Activated naive CD4-positive, alpha-beta T cell treated with anti-CD3 and anti-CD28 coated beads, Interleukin-2, amount 50 U/mL, for 24 hours (primary cell): ENCODE results near the gene MAP3K5.
A peak's percentile ranks its signal among the peaks of the same experiment; 100 is the strongest.

Source experiments
- H3K27ac Mint-ChIP-seq: one replicate; pipeline ENCODE4 v1.8.0; 2021; ENCODE audit warnings: mild to moderate bottlenecking, mixed read lengths
- H3K27me3 Mint-ChIP-seq: one replicate; pipeline ENCODE4 v1.8.0; 2021; ENCODE audit warnings: mixed read lengths
- H3K36me3 Mint-ChIP-seq: one replicate; pipeline ENCODE4 v1.8.0; 2021; ENCODE audit warnings: mixed read lengths
- H3K4me1 Mint-ChIP-seq: one replicate; pipeline ENCODE4 v1.8.0; 2021; ENCODE audit warnings: mixed read lengths
- H3K4me3 Mint-ChIP-seq: one replicate; pipeline ENCODE4 v1.8.0; 2021; ENCODE audit warnings: mild to moderate bottlenecking, mixed read lengths
- H3K9me3 Mint-ChIP-seq: one replicate; pipeline ENCODE4 v1.8.0; 2021; ENCODE audit warnings: mixed read lengths

MAP3K5 gene

GRCh38 chr6:136526196-136526930 lies 265.9 kb downstream of the MAP3K5 start:
- no peaks in the 10 kb centered on the region for H3K36me3 Mint-ChIP-seq
- H3K27me3 Mint-ChIP-seq = peaks cover 12% of the 10 kb centered on the region
- H3K4me1 Mint-ChIP-seq = peaks cover 16% of the 10 kb centered on the region
- peak overlapping the region; percentile 65 for H3K27ac Mint-ChIP-seq
- no peaks in the 10 kb centered on the region for H3K9me3 Mint-ChIP-seq
- H3K4me3 Mint-ChIP-seq = peak overlapping the region; percentile 41

GRCh38 chr6:136525586-136526195 lies 266.6 kb downstream of the MAP3K5 start:
- peaks cover 16% of the 10 kb centered on the region for H3K4me1 Mint-ChIP-seq
- H3K9me3 Mint-ChIP-seq = no peaks in the 10 kb centered on the region
- peak overlapping the region; percentile 41 for H3K4me3 Mint-ChIP-seq
- H3K27ac Mint-ChIP-seq = no peak overlapping the region
- no peaks in the 10 kb centered on the region for H3K36me3 Mint-ChIP-seq
- peaks cover 8% of the 10 kb centered on the region for H3K27me3 Mint-ChIP-seq

- H3K27ac Mint-ChIP-seq = no peak overlapping the region
- H3K36me3 Mint-ChIP-seq = no peaks in the 10 kb centered on the region
- no peak overlapping the region for H3K4me3 Mint-ChIP-seq
- H3K27me3 Mint-ChIP-seq = peaks cover 8% of the 10 kb centered on the region
- peaks cover 16% of the 10 kb centered on the region for H3K4me1 Mint-ChIP-seq
- H3K9me3 Mint-ChIP-seq = no peaks in the 10 kb centered on the region
These were observed 267.3 kb downstream of the MAP3K5 start for GRCh38 chr6:136524936-136525413.

GRCh38 chr6:136524339-136524935 lies 267.8 kb downstream of the MAP3K5 start:
- H3K36me3 Mint-ChIP-seq = no peaks in the 10 kb centered on the region

GRCh38 chr6:136523196-136523595 lies 269.1 kb downstream of the MAP3K5 start:
- Mint-ChIP-seq H3K36me3 (no peaks in the 10 kb centered on the region), H3K27me3 (peaks cover 6% of the 10 kb centered on the region), H3K9me3 (no peaks in the 10 kb centered on the region), H3K27ac (no peak overlapping the region), H3K4me1 (peaks cover 16% of the 10 kb centered on the region), H3K4me3 (no peak overlapping the region)

More at GRCh38 chr6:136524339-136524935, 267.8 kb downstream of the MAP3K5 start:
- Mint-ChIP-seq H3K9me3 (no peaks in the 10 kb centered on the region), H3K4me1 (peaks cover 16% of the 10 kb centered on the region), H3K27ac (no peak overlapping the region), H3K4me3 (no peak overlapping the region), H3K27me3 (peaks cover 6% of the 10 kb centered on the region)

GRCh38 chr6:136522636-136523035 lies 269.6 kb downstream of the MAP3K5 start:
- Mint-ChIP-seq H3K4me3 (no peak overlapping the region), H3K36me3 (no peaks in the 10 kb centered on the region), H3K9me3 (no peaks in the 10 kb centered on the region), H3K27me3 (peaks cover 6% of the 10 kb centered on the region), H3K4me1 (peaks cover 16% of the 10 kb centered on the region), H3K27ac (no peak overlapping the region)

- Mint-ChIP-seq H3K27me3 (peaks cover 5% of the 10 kb centered on the region), H3K4me1 (peaks cover 16% of the 10 kb centered on the region)
These were observed 270.4 kb downstream of the MAP3K5 start for GRCh38 chr6:136521911-136522310.

GRCh38 chr6:136521427-136521826 lies 270.9 kb downstream of the MAP3K5 start:
- Mint-ChIP-seq H3K4me3 (no peak overlapping the region), H3K27me3 (peaks cover 3% of the 10 kb centered on the region), H3K9me3 (no peaks in the 10 kb centered on the region), H3K27ac (no peak overlapping the region), H3K4me1 (peaks cover 12% of the 10 kb centered on the region), H3K36me3 (no peaks in the 10 kb centered on the region)

More at GRCh38 chr6:136521911-136522310, 270.4 kb downstream of the MAP3K5 start:
- H3K4me3 Mint-ChIP-seq = no peak overlapping the region
- H3K36me3 Mint-ChIP-seq = no peaks in the 10 kb centered on the region
- no peak overlapping the region for H3K27ac Mint-ChIP-seq
- H3K9me3 Mint-ChIP-seq = no peaks in the 10 kb centered on the region

GRCh38 chr6:136520517-136520916 lies 271.8 kb downstream of the MAP3K5 start:
- no peaks in the 10 kb centered on the region for H3K27me3 Mint-ChIP-seq
- no peak overlapping the region for H3K27ac Mint-ChIP-seq
- H3K36me3 Mint-ChIP-seq = no peaks in the 10 kb centered on the region
- H3K9me3 Mint-ChIP-seq = no peaks in the 10 kb centered on the region
- H3K4me1 Mint-ChIP-seq = peaks cover 5% of the 10 kb centered on the region
- H3K4me3 Mint-ChIP-seq = no peak overlapping the region

- no peaks in the 10 kb centered on the region for H3K36me3 Mint-ChIP-seq
- H3K9me3 Mint-ChIP-seq = no peaks in the 10 kb centered on the region
- H3K4me1 Mint-ChIP-seq = no peaks in the 10 kb centered on the region
- peaks cover 1% of the 10 kb centered on the region for H3K27me3 Mint-ChIP-seq
- H3K27ac Mint-ChIP-seq = no peak overlapping the region
- no peak overlapping the region for H3K4me3 Mint-ChIP-seq
These were observed 274.7 kb downstream of the MAP3K5 start for GRCh38 chr6:136517582-136517981.

GRCh38 chr6:136517002-136517401 lies 275.3 kb downstream of the MAP3K5 start:
- H3K9me3 Mint-ChIP-seq = no peaks in the 10 kb centered on the region
- no peak overlapping the region for H3K27ac Mint-ChIP-seq
- no peaks in the 10 kb centered on the region for H3K4me1 Mint-ChIP-seq
- no peak overlapping the region for H3K4me3 Mint-ChIP-seq
- no peaks in the 10 kb centered on the region for H3K36me3 Mint-ChIP-seq
- H3K27me3 Mint-ChIP-seq = peaks cover 1% of the 10 kb centered on the region

GRCh38 chr6:136514591-136514990 lies 277.7 kb downstream of the MAP3K5 start:
- H3K4me1 Mint-ChIP-seq = peaks cover 19% of the 10 kb centered on the region

GRCh38 chr6:136511926-136512325 lies 280.4 kb downstream of the MAP3K5 start:
- Mint-ChIP-seq H3K9me3 (no peaks in the 10 kb centered on the region), H3K36me3 (no peaks in the 10 kb centered on the region), H3K4me1 (peaks cover 25% of the 10 kb centered on the region), H3K27ac (no peak overlapping the region), H3K27me3 (peaks cover 1% of the 10 kb centered on the region), H3K4me3 (no peak overlapping the region)

More at GRCh38 chr6:136514591-136514990, 277.7 kb downstream of the MAP3K5 start:
- Mint-ChIP-seq H3K36me3 (no peaks in the 10 kb centered on the region), H3K9me3 (no peaks in the 10 kb centered on the region), H3K4me3 (no peak overlapping the region), H3K27me3 (peaks cover 1% of the 10 kb centered on the region), H3K27ac (no peak overlapping the region)

- no peak overlapping the region for H3K27ac Mint-ChIP-seq
- H3K9me3 Mint-ChIP-seq = no peaks in the 10 kb centered on the region
- peaks cover 1% of the 10 kb centered on the region for H3K27me3 Mint-ChIP-seq
- peaks cover 25% of the 10 kb centered on the region for H3K4me1 Mint-ChIP-seq
- no peak overlapping the region for H3K4me3 Mint-ChIP-seq
- H3K36me3 Mint-ChIP-seq = no peaks in the 10 kb centered on the region
These were observed 280.9 kb downstream of the MAP3K5 start for GRCh38 chr6:136511397-136511796.

GRCh38 chr6:136510782-136511181 lies 281.5 kb downstream of the MAP3K5 start:
- Mint-ChIP-seq H3K27me3 (peaks cover 1% of the 10 kb centered on the region), H3K36me3 (no peaks in the 10 kb centered on the region), H3K9me3 (no peaks in the 10 kb centered on the region), H3K4me3 (no peak overlapping the region), H3K27ac (peak overlapping the region; percentile 80), H3K4me1 (peaks cover 25% of the 10 kb centered on the region)

- Mint-ChIP-seq H3K4me1 (peaks cover 25% of the 10 kb centered on the region), H3K27me3 (no peaks in the 10 kb centered on the region), H3K36me3 (no peaks in the 10 kb centered on the region), H3K9me3 (no peaks in the 10 kb centered on the region), H3K4me3 (peak overlapping the region; percentile 47), H3K27ac (no peak overlapping the region)
These were observed 282.0 kb downstream of the MAP3K5 start for GRCh38 chr6:136510299-136510698.
